A172 (cell line): ENCODE measurements around the gene ITPR3. TPM values are rescaled to one million over a fixed set of nuclear protein-coding genes. Genes with fewer than 3 reads are reported as not detected.

Experiments used
- DNase-seq: peaks from one replicate; pipeline ENCODE4 v3.0.0-alpha.2; 2015; ENCODE audit warnings: low spot score
- total RNA-seq: library from RNA; depleted of rRNA; stranded (reverse); fragments of >200 nt; shearing (Covaris generic); gene quantifications from 2 replicates; pipeline ENCODE4 v1.2.3, GENCODE V29; 2014; rRNA removed

Gene ITPR3
- 57.5 and 59.8 TPM in 2 replicates for total RNA-seq

DNA sequence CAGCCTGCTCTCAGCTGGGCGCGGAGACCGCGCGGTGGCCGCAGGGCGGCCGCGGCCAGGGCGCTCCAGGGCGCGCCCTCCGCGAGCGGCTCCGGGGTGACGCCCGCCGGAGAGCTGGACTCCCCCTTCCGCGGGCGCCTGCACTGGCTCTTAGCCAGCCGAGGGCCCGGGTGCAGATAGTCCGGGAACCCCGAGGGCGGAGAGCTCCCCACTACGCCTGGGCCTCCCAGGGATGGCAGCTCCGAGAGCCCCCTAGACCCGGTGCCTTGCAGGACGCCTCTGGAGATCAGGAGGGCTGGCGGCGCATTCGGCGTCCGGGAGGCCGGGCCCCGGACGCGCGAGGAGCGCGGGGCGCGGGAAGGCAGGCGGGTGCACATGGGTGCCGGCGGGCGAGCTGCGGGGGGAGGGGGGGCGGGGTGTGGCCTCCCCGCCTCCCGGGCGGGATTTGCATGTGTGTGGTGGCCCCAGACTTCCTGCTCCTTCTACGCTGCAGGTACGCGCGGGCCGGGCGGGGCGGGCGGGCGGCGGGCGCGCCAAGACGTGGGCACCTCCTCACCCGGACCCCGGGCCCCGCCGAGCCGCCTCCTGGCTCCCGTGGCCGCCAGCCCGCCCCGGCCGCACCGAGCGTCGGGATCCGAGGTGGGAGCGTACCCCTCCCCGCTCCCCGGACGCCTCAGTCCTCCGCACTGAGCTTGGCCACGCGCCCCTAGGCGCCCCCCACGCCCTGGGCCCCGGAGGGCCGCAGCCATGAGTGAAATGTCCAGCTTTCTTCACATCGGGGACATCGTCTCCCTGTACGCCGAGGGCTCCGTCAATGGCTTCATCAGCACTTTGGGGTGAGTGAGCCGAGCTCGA is at the start of gene ITPR3:
ITPR3 (plus strand) TSS at position 467 of the 855 bp plus-strand sequence; CDS start at position 748, 281 bp downstream.
- DNase-seq = peak; percentile 66

DNA sequence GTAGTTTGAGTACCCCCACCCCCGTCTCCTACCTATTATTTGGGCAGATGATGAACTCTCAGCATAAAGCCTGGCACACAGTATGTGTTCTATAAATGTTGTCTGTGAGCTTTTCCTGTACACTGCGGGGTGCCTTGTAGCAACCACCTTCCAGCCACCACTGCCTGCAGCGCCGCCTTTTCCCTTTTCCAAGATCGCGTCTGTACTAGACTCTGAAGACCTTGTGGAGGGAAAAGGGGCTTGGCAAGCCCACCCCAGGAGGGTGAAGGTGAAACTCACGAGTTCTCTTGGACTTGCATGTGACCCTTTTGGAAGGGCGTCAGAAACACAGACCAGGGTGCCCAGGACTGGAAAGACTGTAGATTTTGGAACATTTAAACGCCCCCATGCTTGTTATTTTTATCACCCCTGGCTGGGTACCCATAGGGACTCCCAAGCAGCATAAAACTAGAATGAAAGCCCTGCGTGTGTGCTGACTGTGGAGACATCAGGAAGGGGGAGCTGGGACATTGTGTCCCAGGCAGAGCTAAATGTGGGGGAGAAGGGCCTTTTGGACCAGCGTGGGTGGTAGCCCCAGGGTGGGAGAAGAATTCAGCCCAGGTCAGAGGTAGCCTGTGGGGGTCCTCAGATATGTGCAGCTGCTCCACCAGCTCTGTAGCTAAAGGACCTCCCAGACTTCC is 49.3 kb upstream of the ITPR3 start:
- no peak for DNase-seq

DNA sequence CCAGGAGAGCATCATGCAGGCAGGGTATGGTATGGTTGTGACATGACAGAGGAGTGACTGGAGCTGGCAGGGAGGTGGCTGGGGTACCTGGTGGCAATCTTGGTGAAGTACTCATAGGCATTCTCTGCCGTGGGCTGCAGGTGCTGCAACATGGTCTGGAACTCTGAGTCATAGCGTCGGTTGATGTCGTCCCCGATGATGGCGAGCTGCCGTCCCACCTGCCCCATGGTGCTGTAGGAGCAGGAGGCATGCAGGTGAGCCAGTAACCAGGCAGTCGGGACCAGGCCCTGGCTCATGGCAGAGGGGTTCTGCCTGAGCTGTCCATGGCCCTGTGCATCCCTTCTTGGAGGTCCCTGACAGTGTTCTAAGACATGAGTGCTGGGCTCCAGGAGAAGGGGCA is 45.9 kb upstream of the ITPR3 start:
- DNase-seq = no peak

- no peak for DNase-seq
Observed at GRCh38 chr6:33576668-33577067, 44.5 kb upstream of the ITPR3 start.

DNA sequence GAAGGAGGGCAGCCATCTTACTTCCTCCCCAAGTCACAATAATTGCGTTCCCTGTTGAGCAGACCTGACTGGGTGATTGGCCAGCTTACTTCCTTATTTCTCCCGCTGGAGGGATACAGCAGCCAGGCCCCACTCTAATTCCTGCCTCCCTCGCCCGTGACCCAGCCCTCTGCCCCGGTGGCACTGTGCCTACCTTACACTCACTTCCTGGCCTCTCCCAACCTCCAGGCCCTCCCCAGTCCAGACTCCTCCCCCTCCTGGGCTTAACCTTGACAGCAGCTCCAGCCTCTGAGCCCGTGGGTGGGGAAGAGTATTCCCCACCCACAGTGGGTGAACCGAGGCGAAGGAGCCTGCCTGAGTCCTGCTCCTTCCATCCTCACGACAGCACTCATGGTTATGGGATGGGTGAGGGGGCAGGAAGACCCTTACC is 44.0 kb upstream of the ITPR3 start:
- peak; percentile 33 for DNase-seq

- no peak for DNase-seq
Observed at GRCh38 chr6:33577718-33578117, 43.4 kb upstream of the ITPR3 start.

DNA sequence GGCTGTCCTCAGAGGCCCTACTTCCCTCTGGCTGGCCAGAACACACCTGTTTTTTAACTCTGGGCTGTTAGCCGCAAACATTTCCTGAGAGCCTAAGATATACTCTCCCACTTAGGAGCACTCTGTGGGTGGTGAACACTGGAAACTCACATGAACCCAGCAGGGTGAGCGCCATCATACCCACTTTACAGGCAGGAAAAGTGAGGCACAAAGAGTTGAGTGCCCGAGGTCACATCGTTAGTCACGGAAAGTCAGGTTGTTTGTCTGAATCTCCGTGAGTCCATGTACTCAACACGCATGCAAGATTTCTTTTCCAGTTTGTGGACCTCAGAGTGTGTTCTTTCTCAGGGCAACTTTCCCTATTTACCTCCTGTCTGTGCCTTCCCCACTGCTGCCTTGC is 43.0 kb upstream of the ITPR3 start:
- DNase-seq = no peak

- DNase-seq = no peak
Observed at GRCh38 chr6:33578588-33579011, 42.5 kb upstream of the ITPR3 start.

DNA sequence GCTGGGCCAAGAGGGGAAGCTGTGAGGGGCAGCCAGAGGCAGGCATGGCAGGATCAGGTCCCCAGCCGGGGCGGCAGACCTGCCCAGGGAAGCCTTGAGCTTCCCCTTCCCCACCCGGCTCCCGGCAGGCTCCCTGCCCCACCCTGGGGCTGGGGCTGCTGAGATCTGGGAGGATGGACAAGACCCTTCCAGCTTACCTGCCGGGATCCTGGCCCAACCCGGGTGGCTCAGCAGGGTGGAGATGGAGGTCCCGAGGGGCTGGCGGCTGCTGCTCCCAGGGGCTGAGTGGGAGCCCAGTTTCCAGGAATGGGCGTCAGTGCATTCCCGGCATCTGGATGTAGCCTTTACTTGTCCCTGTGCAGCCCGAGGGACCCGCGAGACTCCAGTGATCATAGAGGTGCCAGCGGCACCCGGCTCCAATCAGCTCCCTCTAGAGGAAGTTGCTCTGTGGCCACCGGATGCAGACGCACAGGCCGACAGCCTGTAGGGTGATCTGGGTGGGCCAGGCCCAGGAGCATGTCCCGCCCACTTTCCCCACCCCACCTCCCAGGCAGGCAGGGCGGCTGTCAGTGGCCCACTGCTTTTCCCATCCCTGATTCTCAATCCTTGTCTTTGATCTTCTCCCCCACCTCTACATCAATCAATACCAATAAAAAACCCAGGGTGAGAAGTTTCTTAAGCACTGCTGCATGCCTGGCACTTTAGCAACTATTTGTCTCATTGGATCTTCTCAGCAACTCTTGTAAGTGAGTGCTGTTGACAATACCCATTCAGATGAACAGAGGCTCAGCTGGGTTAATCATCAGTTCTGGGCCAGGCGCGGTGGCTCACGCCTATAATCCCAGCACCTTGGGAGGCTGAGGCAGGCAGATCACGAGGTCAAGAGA is 41.1 kb upstream of the ITPR3 start, which contains the start of gene BAK1:
BAK1 (minus strand) TSS at position 449 of the 887 bp plus-strand sequence. CDS start 2,672 bp downstream, outside the sequence.
- DNase-seq = peak; percentile 86

- no peak for DNase-seq
Observed at GRCh38 chr6:33581186-33581585, 39.9 kb upstream of the ITPR3 start.

DNA sequence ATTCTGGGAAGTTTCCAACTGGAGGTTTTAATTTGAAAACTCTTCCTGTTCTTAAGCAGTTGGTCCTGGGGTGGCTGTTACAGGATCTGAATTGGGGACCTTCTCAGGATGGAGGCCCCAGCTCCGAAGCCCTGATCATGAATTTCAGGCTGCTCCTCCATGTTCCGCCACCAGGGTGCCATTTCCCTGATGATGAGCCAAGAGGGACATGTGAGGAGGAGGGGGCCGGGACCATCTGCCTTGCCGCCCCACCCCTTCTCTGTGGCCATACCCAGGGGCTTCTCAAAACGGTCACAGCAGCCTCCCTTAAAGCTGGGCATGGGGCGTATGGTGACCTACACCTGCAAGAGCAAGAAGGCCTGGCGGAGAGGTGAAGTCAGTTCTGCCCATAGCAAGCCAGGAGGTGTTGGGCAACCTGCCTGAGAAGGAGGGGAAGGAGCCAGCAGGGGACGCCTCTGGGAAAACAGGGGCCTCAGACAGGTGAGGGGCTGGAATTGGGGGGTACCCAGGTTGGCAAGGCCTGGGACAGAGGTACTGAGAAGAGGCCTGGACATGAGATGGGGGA is 37.4 kb upstream of the ITPR3 start:
- DNase-seq = no peak

DNA sequence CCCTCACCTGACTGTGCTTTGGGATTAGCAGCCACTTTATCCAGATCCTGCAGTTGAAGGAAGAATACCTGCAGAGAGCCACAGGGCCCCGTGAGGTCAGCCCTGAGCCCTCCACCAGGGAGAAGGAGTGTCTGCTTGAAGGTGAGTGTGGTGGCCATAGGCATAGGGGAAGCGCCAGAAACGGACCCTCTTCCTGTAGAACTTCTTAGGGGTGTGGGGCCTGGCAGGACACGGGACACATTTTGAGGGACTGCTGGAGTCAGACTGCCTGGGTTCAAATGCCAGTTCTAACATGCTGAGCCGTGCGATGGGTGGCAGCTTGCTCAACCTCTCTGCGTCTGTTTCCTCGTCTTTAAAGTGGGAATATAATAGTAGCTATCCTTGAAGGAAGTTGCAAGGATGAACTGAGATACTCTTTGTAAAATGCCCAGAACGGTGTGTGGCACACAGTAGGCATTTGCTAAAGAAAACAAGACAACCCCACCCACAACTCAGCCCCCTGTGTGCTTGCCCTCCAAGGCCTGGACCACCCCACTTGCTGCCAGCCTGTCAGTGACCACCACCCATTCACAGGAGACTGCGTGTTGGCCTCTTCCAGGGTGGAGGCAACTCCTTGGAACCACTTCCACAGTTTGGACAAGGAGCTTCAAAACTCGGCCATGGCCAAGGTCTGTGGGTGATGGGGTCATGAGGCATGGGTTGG is 36.3 kb upstream of the ITPR3 start:
- no peak for DNase-seq

DNA sequence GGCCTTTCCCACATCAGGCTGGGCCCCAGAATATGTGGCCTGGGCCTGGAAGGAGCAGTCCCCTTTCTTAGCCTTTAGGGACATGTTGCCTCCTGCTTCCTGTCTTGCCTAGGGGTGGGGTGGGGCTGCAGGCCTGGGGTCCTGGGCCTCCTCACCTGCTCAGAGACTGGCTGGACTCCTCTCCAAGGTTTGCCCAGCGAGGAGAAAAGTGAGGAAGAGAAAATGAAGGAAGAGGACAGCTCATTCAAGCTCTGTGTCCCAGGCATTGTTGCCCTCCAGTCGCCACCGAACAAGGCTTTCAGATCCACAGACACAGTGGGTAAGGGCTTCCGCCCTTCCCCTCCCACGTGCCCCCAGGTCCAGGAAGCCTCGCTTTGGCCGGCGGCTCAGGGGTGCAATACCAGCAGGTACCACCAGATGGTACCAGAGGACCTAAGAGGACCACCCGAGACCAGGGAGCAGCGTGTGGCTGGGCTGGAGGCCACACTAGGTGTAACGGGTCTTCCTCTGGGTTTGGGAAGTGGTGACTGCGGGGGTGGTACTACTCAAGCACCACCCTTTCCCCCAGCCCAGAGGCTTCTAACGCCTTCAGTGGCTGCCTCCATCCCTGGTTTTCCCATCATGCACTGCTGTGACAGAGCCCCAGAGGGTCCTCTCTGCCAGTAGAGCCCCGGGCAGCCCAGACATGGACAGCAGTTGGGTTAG is 35.6 kb upstream of the ITPR3 start:
- peak; percentile 73 for DNase-seq

GRCh38 chr6:33586108-33586640 is 34.9 kb upstream of the ITPR3 start:
- DNase-seq = no peak

DNA sequence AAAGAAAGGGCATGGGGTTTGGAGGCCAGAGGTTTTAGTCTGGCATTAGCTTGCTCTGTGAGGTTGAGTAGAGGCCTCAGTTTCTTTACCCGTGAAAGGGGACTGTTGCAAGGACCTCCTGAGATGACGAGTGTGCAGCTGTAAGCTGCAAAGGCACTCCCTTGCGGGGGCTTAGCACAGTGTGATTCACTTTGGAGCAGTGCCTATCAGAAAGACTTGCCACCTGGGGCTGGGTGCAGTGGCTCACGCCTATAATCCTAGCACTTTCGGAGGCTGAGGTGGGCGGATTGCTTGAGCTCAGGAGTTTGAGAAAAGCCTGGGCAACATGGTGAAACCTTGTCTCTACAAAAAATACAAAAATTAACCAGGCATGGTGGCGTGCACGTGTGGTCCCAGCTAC is 33.6 kb upstream of the ITPR3 start:
- DNase-seq = peak; percentile 64

DNA sequence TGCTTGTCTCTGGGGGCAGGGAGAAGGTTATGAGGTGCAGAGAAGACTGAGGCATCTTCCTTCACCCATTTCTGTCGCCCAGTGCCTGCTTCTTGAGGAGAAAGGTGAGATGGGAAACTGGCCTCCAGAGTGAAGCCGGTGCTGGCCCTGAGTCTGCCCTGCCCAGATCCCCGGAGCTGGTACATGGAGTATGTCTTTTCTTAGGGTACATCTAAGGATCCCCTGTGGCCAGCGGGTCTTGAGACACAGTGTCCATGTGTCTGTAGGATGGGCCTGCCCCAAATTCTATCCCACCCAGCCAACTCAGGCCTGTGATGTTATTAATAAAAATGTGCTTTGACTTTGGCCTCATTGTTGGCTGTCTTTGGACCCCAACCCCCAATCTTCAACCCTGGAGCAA is 32.2 kb upstream of the ITPR3 start:
- DNase-seq = no peak

GRCh38 chr6:33589392-33589730 is 31.8 kb upstream of the ITPR3 start:
- DNase-seq = no peak

- peak; percentile 98 for DNase-seq
Observed at GRCh38 chr6:33589731-33590530, 31.2 kb upstream of the ITPR3 start.

- peak; percentile 76 for DNase-seq
Observed at GRCh38 chr6:33590531-33591198, 30.5 kb upstream of the ITPR3 start.
